Skeletal muscle tissue (tissue), 5 donors: ENCODE results near the gene TBXA2R. TPM values are rescaled to one million over a fixed set of nuclear protein-coding genes. Genes with fewer than 3 reads are reported as not detected.

Experiments
- H3K27ac ChIP-seq: one replicate; pipeline ENCODE4 v1.7.0; 2013; ENCODE audit warnings: mild to moderate bottlenecking, low read depth, low read length, inconsistent platforms
- H3K27me3 ChIP-seq, 3 donors: one replicate each; pipeline ENCODE4 v1.7.0; 2013; ENCODE audit warnings: low read length in 3 of 3; ENCODE audit not compliant: control insufficient read depth in 3 of 3, insufficient read depth in 3 of 3
- H3K36me3 ChIP-seq, 3 donors: one replicate each; pipeline ENCODE4 v1.7.0; 2013; ENCODE audit warnings: low read length in 3 of 3; ENCODE audit not compliant: control insufficient read depth in 3 of 3, insufficient read depth in 3 of 3
- H3K4me1 ChIP-seq, 3 donors: one replicate each; pipeline ENCODE4 v1.7.0; 2013; ENCODE audit warnings: low read length in 3 of 3, mild to moderate bottlenecking in 3 of 3; ENCODE audit not compliant: control insufficient read depth in 3 of 3, insufficient read depth in 3 of 3
- H3K4me3 ChIP-seq, 3 donors: one replicate each; pipeline ENCODE4 v1.7.0; 2013; ENCODE audit warnings: low read length in 3 of 3
- H3K9ac ChIP-seq, 3 donors: one replicate each; pipeline ENCODE4 v1.7.0; 2013; ENCODE audit warnings: low read length in 3 of 3, mild to moderate bottlenecking in 3 of 3, moderate library complexity in 2 of 3, low read depth in 1 of 3
- H3K9me3 ChIP-seq, 3 donors: one replicate each; pipeline ENCODE4 v1.7.0; 2013; ENCODE audit warnings: low read length in 3 of 3; ENCODE audit not compliant: control insufficient read depth in 3 of 3
- small RNA-seq: library from RNA; depleted of rRNA; stranded (forward); fragments of <200 nt; gene quantifications from one replicate; pipeline ENCODE3, GENCODE V24; 2014
- total RNA-seq: library from RNA; depleted of rRNA; stranded (reverse); fragments of >200 nt; gene quantifications from one replicate; pipeline ENCODE4 v1.2.3, GENCODE V29; 2014
- donor health status: Osteomylitis.

TBXA2R gene
- total RNA-seq, 1 donor from 2014 or later = under 0.01 TPM

DNA sequence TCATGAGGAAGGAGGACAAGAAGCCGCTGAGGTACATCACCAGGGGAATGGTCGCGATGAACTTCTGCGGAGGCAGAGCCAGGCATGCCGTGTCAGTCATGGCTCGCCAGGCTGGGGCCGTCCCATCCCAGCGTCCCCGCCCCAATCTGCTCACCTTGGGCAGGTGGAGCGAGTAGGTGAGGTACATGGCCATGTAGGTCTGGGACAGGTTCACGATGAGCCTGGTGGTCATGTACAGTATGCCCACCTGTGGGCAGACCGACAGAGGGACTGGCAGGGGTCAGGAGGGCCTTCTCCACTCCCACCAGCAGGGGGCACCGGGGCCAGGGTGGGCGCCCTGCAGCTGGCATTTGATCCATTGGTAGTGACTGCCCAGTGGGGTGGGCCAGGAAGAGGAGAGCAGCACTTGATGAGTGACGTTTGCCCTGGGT is 59.4 kb downstream of the TBXA2R start:
- H3K4me1 ChIP-seq = peaks cover 0 to 3% (median 0%) of the 10 kb centered on the region in 3 donors
- H3K27me3 ChIP-seq = no peaks in the 10 kb centered on the region
- no peak overlapping the region for H3K9ac ChIP-seq
- H3K27ac ChIP-seq = no peak overlapping the region
- H3K9me3 ChIP-seq = no peaks in the 10 kb centered on the region
- H3K36me3 ChIP-seq = peaks cover 0 to 11% (median 4%) of the 10 kb centered on the region in 3 donors
- no peak overlapping the region for H3K4me3 ChIP-seq

DNA sequence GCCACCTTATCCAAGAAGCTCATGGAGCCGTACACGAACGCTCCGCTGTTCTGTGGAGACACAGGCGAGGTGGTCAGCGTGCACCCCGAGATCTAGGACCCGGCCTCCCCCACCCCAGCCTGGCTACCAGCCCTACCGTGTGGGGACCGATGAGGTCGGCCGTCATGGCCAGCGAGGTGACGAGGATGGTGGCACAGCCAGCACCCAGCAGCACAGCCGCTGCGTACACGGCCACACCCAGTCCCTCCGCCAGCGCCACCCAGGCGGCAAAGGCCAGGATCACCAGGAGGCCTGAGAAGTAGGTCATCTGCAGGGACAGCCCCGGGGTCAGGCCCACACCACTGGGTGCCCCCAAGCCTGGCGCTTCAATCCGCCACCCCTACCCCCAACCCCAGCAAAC is 60.6 kb downstream of the TBXA2R start:
- Histone ChIP-seq H3K27ac (no peak overlapping the region), H3K9ac (peak overlapping the region in 1 of 3 donors; percentile 8), H3K4me3 (no peak overlapping the region), H3K9me3 (no peaks in the 10 kb centered on the region), H3K4me1 (peaks cover 0 to 3% (median 0%) of the 10 kb centered on the region in 3 donors), H3K36me3 (peaks cover 0 to 13% (median 4%) of the 10 kb centered on the region in 3 donors), H3K27me3 (no peaks in the 10 kb centered on the region)

GRCh38 chr19:3545669-3546034 is 61.0 kb downstream of the TBXA2R start:
- H3K27me3 ChIP-seq = no peaks in the 10 kb centered on the region
- no peak overlapping the region for H3K9ac ChIP-seq
- H3K4me1 ChIP-seq = peaks cover 0 to 3% (median 0%) of the 10 kb centered on the region in 3 donors
- no peak overlapping the region for H3K27ac ChIP-seq
- no peaks in the 10 kb centered on the region for H3K9me3 ChIP-seq
- peaks cover 0 to 13% (median 4%) of the 10 kb centered on the region in 3 donors for H3K36me3 ChIP-seq
- H3K4me3 ChIP-seq = no peak overlapping the region

- Histone ChIP-seq H3K36me3 (peaks cover 0 to 13% (median 3%) of the 10 kb centered on the region in 3 donors), H3K4me1 (peaks cover 0 to 3% (median 0%) of the 10 kb centered on the region in 3 donors), H3K9ac (no peak overlapping the region), H3K27me3 (no peaks in the 10 kb centered on the region), H3K4me3 (no peak overlapping the region), H3K9me3 (no peaks in the 10 kb centered on the region), H3K27ac (no peak overlapping the region)
These were observed 61.7 kb downstream of the TBXA2R start for GRCh38 chr19:3544742-3545668.

Small RNAs within 50 kb of the gene (small RNA-seq; reads per million reads assigned to genes)
- gene AC005786.1 = not detected

Other genes with a start within 250 kb of the TBXA2R start
- 8.4 TPM for gene NFIC, start 240.3 kb downstream of the TBXA2R start, total RNA-seq
- not detected for gene SMIM24, start 126.3 kb downstream of the TBXA2R start, total RNA-seq
- not detected for gene SMIM44, start 123.4 kb downstream of the TBXA2R start, total RNA-seq
- gene DOHH, start 106.2 kb downstream of the TBXA2R start, total RNA-seq = 9.4 TPM
- 14.6 TPM for gene FZR1, start 100.6 kb downstream of the TBXA2R start, total RNA-seq
- not detected for gene TEKTIP1, start 67.7 kb downstream of the TBXA2R start, total RNA-seq
- 18.8 TPM for gene MFSD12, start 49.3 kb downstream of the TBXA2R start, total RNA-seq
- gene HMG20B, start 33.9 kb downstream of the TBXA2R start, total RNA-seq = 28.7 TPM
- not detected for gene GIPC3, start 21.4 kb downstream of the TBXA2R start, total RNA-seq
- 12.5 TPM for gene CACTIN, start 19.9 kb upstream of the TBXA2R start, total RNA-seq
- 6.3 TPM for gene PIP5K1C, start 93.6 kb upstream of the TBXA2R start, total RNA-seq
- gene TJP3, start 101.5 kb upstream of the TBXA2R start, total RNA-seq = not detected
- gene APBA3, start 154.8 kb upstream of the TBXA2R start, total RNA-seq = 9.4 TPM
- 34.4 TPM for gene MRPL54, start 155.8 kb upstream of the TBXA2R start, total RNA-seq
- not detected for gene RAX2, start 165.4 kb upstream of the TBXA2R start, total RNA-seq
- 0.52 TPM for gene MATK, start 179.5 kb upstream of the TBXA2R start, total RNA-seq